Naive thymus-derived CD4-positive, alpha-beta T cell (primary cell): ENCODE data around the gene MUSK. TPM values are rescaled to one million over a fixed set of nuclear protein-coding genes. Genes with fewer than 3 reads are reported as not detected.
"Not testable (repeated sequence)": the region's sequence is repeated elsewhere in the genome, so short reads cannot be mapped to it uniquely, and the experiment has no call there.

Experiments
- ATAC-seq: fragments of 150-1000 bp; cut with Tn5 transposase; 2 replicates; pipeline ENCODE4 v1.10.0; 2021; ENCODE audit warnings: mild to moderate bottlenecking, moderate library complexity
- CTCF ChIA-PET: fragments of 350-600 bp; sonication (Branson Sonifier 250); formaldehyde crosslinking; loops from one replicate; lab custom pipeline; 2021; ENCODE audit warnings: antibody characterized with exemption; lab: Charles Lee
- POLR2A ChIA-PET: fragments of 350-600 bp; sonication (Branson Sonifier 250); formaldehyde crosslinking; loops from one replicate; lab custom pipeline; 2021; ENCODE audit warnings: antibody characterized with exemption, inconsistent platforms; lab: Charles Lee
- DNase-seq, 9 donors: peaks; one replicate each; pipeline versions ENCODE4 v3.0.0 to v3.0.0-alpha.2; 2020 to 2022; ENCODE audit warnings: mixed read lengths in 1 of 9
- H3K27ac ChIP-seq: one replicate; pipeline ENCODE4 v1.7.0; 2013; ENCODE audit warnings: mild to moderate bottlenecking, low read depth, low read length, moderate library complexity
- H3K27me3 ChIP-seq, 2 donors: one replicate each; pipeline ENCODE4 v1.7.0; 2013; ENCODE audit warnings: low read length in 2 of 2, mild to moderate bottlenecking in 2 of 2, moderate library complexity in 2 of 2; ENCODE audit not compliant: control insufficient read depth in 2 of 2, insufficient read depth in 2 of 2
- H3K36me3 ChIP-seq, 3 experiments: 1 replicate in 2 of 3; 2 replicates in 1 of 3; pipeline ENCODE4 v1.7.0; 2013; ENCODE audit warnings: low read length in 3 of 3, mild to moderate bottlenecking in 3 of 3, moderate library complexity in 1 of 3; ENCODE audit not compliant: insufficient read depth in 3 of 3, control insufficient read depth in 2 of 3
- H3K4me1 ChIP-seq, 2 donors: one replicate each; pipeline ENCODE4 v1.7.0; 2013; ENCODE audit warnings: low read length in 2 of 2, mild to moderate bottlenecking in 2 of 2, moderate library complexity in 1 of 2; ENCODE audit not compliant: control insufficient read depth in 2 of 2, insufficient read depth in 2 of 2
- H3K4me3 ChIP-seq: 2 replicates; pipeline ENCODE4 v1.7.0; 2013; ENCODE audit warnings: mild to moderate bottlenecking, low read length
- H3K9me3 ChIP-seq, 3 experiments: 1 replicate in 2 of 3; 2 replicates in 1 of 3; pipeline ENCODE4 v1.7.0; 2013; ENCODE audit warnings: low read length in 3 of 3; ENCODE audit not compliant: control insufficient read depth in 2 of 3
- H3K27ac Mint-ChIP-seq, 9 donors: one replicate each; pipeline ENCODE4 v1.8.0; 2020 to 2022; ENCODE audit warnings: mixed read lengths in 9 of 9, mild to moderate bottlenecking in 8 of 9, moderate library complexity in 5 of 9, inconsistent platforms in 2 of 9
- H3K27me3 Mint-ChIP-seq, 5 donors: one replicate each; pipeline ENCODE4 v1.8.0; 2021 to 2022; ENCODE audit warnings: mixed read lengths in 5 of 5, mild to moderate bottlenecking in 1 of 5
- H3K36me3 Mint-ChIP-seq, 5 donors: one replicate each; pipeline ENCODE4 v1.8.0; 2020 to 2022; ENCODE audit warnings: mixed read lengths in 5 of 5, mild to moderate bottlenecking in 3 of 5, inconsistent platforms in 1 of 5
- H3K4me1 Mint-ChIP-seq, 7 donors: one replicate each; pipeline ENCODE4 v1.8.0; 2020 to 2022; ENCODE audit warnings: mixed read lengths in 7 of 7, mild to moderate bottlenecking in 3 of 7, inconsistent platforms in 1 of 7
- H3K4me3 Mint-ChIP-seq, 10 donors: one replicate each; pipeline ENCODE4 v1.8.0; 2020 to 2022; ENCODE audit warnings: mild to moderate bottlenecking in 10 of 10, mixed read lengths in 10 of 10, moderate library complexity in 6 of 10, inconsistent platforms in 2 of 10
- H3K9me3 Mint-ChIP-seq, 11 donors: one replicate each; pipeline ENCODE4 v1.8.0; 2020 to 2022; ENCODE audit warnings: mixed read lengths in 11 of 11, mild to moderate bottlenecking in 4 of 11, inconsistent platforms in 1 of 11, moderate library complexity in 1 of 11
- intact Hi-C, 2 donors: fragments of 100-400 bp; cut with micrococcal nuclease; formaldehyde crosslinking; loops; one replicate each; pipeline ENCODE4 v1.15.1; 2023
- polyA plus RNA-seq, 2 donors: library from polyadenylated mRNA; unstranded; fragments of 300-500 nt; fragmentation: Illumina TruSeq; gene quantifications; one replicate each; pipeline ENCODE4 v1.2.3, GENCODE V29; 2021
- total RNA-seq, 6 experiments: library from RNA in 5 of 6; stranded (reverse) in 5 of 6; gene quantifications; 1 replicate in 5 of 6; 2 replicates in 1 of 6; pipeline ENCODE4 v1.2.3 and lab custom pipeline; 2021 to 2026

MUSK gene
- total and polyA plus RNA-seq, 7 experiments from 2014 or later, result not detected

- no peaks in the 10 kb centered on the region for H3K4me1 Mint-ChIP-seq
- intact Hi-C loops, result no loop called here
- ATAC-seq, result no peak
Measured at GRCh38 chr9:110825950-110826349, 157.4 kb downstream of the MUSK start.

DNA sequence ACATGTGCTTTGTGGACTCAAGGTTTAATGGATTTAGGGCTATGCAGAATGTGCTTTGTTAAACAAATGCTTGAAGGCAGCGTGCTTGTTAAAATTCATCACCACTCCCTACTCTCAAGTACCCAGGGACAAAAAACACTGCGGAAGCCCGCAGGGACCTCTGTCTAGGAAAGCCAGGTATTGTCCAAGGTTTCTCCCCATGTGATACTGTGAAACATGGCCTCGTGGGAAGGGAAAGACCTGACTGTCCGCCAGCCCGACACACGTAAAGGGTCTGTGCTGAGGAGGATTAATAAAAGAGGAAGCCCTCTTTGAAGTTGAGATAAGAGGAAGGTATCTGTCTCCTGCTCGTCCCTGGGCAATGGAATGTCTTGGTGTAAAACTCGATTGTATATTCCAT lies 157.8 kb downstream of the MUSK start:
- DNase-seq, H3K36me3 Mint-ChIP-seq, H3K27me3 ChIP-seq, H3K4me1 ChIP-seq, CTCF ChIA-PET, H3K4me3 ChIP-seq, H3K27ac Mint-ChIP-seq, H3K9me3 ChIP-seq, H3K4me1 Mint-ChIP-seq, H3K4me3 Mint-ChIP-seq, H3K27me3 Mint-ChIP-seq, H3K27ac ChIP-seq, H3K36me3 ChIP-seq, ATAC-seq, POLR2A ChIA-PET, intact Hi-C loops: not testable (repeated sequence)
- H3K9me3 Mint-ChIP-seq, result peaks cover 0 to 28% (median 4%) of the 10 kb centered on the region in 11 donors

More at GRCh38 chr9:110825950-110826349, 157.4 kb downstream of the MUSK start:
- Histone ChIP-seq H3K4me3 (no peak overlapping the region), H3K27me3 (no peaks in the 10 kb centered on the region), H3K27ac (no peak overlapping the region), H3K36me3 (no peaks in the 10 kb centered on the region), H3K4me1 (no peaks in the 10 kb centered on the region), H3K9me3 (no peaks in the 10 kb centered on the region)
- Mint-ChIP-seq H3K36me3 (no peaks in the 10 kb centered on the region), H3K27me3 (peaks cover 0 to 4% (median 0%) of the 10 kb centered on the region in 5 donors), H3K27ac (no peak overlapping the region), H3K4me3 (no peak overlapping the region), H3K9me3 (peaks cover 0 to 28% (median 4%) of the 10 kb centered on the region in 11 donors)
- ChIA-PET POLR2A (no interaction called here), CTCF (no interaction called here)
- DNase-seq, result no peak

- Mint-ChIP-seq H3K4me1 (no peaks in the 10 kb centered on the region), H3K9me3 (peaks cover 0 to 22% (median 2%) of the 10 kb centered on the region in 11 donors), H3K27me3 (no peaks in the 10 kb centered on the region), H3K36me3 (no peaks in the 10 kb centered on the region), H3K4me3 (no peak overlapping the region), H3K27ac (no peak overlapping the region)
- CTCF ChIA-PET, result no interaction called here
- no peak overlapping the region for H3K27ac ChIP-seq
- H3K4me1 ChIP-seq, result no peaks in the 10 kb centered on the region
- intact Hi-C loops, result no loop called here
- H3K9me3 ChIP-seq, result no peaks in the 10 kb centered on the region
- ATAC-seq (no peak), DNase-seq (no peak)
- no peak overlapping the region for H3K4me3 ChIP-seq
- no peaks in the 10 kb centered on the region for H3K36me3 ChIP-seq
- H3K27me3 ChIP-seq, result no peaks in the 10 kb centered on the region
- POLR2A ChIA-PET, result no interaction called here
Measured at GRCh38 chr9:110828264-110828663, 159.7 kb downstream of the MUSK start.

DNA sequence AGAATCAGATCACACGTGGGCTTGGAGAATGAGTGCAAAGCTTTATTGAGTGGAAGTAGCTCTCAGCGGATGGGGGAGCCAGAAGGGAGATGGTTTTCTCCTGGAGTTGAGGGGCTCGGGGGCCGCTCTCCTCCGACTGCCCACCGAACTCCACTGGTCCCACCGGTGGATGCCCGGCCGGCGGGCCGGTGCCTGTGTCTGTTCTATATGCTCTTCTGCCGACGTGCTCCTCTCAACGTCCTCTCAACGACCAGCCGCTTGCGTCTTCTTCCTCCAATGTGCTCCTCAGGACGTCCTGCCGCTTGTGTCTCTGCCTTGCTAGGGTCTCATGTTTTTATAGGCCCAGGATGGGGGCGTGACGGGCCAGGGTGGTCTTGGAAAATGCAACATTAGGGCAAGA lies 161.9 kb downstream of the MUSK start:
- ChIA-PET CTCF (no interaction called here), POLR2A (no interaction called here)
- intact Hi-C loops, result no loop called here
- Histone ChIP-seq H3K4me3 (no peak overlapping the region), H3K9me3 (no peaks in the 10 kb centered on the region), H3K27me3 (no peaks in the 10 kb centered on the region), H3K4me1 (no peaks in the 10 kb centered on the region), H3K27ac (no peak overlapping the region), H3K36me3 (no peaks in the 10 kb centered on the region)
- peaks cover 0 to 15% (median 0%) of the 10 kb centered on the region in 11 donors for H3K9me3 Mint-ChIP-seq
- no peak overlapping the region for H3K27ac Mint-ChIP-seq
- H3K4me3 Mint-ChIP-seq, result no peak overlapping the region
- H3K27me3 Mint-ChIP-seq, result no peaks in the 10 kb centered on the region
- DNase-seq, result no peak
- no peaks in the 10 kb centered on the region for H3K36me3 Mint-ChIP-seq
- H3K4me1 Mint-ChIP-seq, result no peaks in the 10 kb centered on the region
- ATAC-seq, result no peak

DNA sequence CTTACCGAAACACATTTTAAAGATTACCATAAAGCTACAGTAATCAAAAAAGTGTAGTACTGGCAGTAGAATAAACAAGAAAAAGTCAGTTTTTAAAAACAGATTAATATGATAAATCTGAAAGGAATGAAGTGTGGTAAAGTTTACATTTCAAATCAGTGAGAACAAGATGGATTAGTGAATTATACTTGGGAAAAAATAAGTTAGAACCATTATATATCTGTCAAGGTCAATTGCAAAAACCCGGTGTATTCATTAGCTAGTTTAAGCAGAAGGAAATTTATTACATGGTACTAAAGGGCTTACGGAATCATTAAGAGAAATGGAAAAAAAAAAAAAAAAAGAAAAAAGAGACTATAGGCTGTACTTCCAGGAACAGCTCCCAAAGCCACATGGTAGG lies 164.3 kb downstream of the MUSK start:
- Mint-ChIP-seq H3K9me3 (peaks cover 0 to 8% (median 0%) of the 10 kb centered on the region in 11 donors), H3K36me3 (no peaks in the 10 kb centered on the region), H3K27me3 (no peaks in the 10 kb centered on the region), H3K4me1 (no peaks in the 10 kb centered on the region), H3K4me3 (no peak overlapping the region), H3K27ac (no peak overlapping the region)
- Histone ChIP-seq H3K4me3 (no peak overlapping the region), H3K36me3 (no peaks in the 10 kb centered on the region), H3K27me3 (no peaks in the 10 kb centered on the region), H3K9me3 (no peaks in the 10 kb centered on the region), H3K27ac (no peak overlapping the region), H3K4me1 (no peaks in the 10 kb centered on the region)
- ChIA-PET POLR2A (no interaction called here), CTCF (no interaction called here)
- intact Hi-C loops, result no loop called here
- ATAC-seq, result no peak
- no peak for DNase-seq

GRCh38 chr9:110835404-110835803 lies 166.8 kb downstream of the MUSK start:
- Histone ChIP-seq H3K27me3 (no peaks in the 10 kb centered on the region), H3K9me3 (no peaks in the 10 kb centered on the region), H3K36me3 (no peaks in the 10 kb centered on the region), H3K4me1 (no peaks in the 10 kb centered on the region), H3K27ac (no peak overlapping the region), H3K4me3 (no peak overlapping the region)
- intact Hi-C loops, result no loop called here
- ChIA-PET POLR2A (no interaction called here), CTCF (no interaction called here)
- no peaks in the 10 kb centered on the region for H3K4me1 Mint-ChIP-seq
- no peaks in the 10 kb centered on the region for H3K27me3 Mint-ChIP-seq
- H3K9me3 Mint-ChIP-seq, result peaks cover 0 to 10% (median 3%) of the 10 kb centered on the region in 11 donors
- H3K4me3 Mint-ChIP-seq, result no peak overlapping the region
- H3K27ac Mint-ChIP-seq, result no peak overlapping the region
- H3K36me3 Mint-ChIP-seq, result peaks cover 0 to 2% (median 0%) of the 10 kb centered on the region in 5 donors
- no peak for DNase-seq
- ATAC-seq, result no peak

DNA sequence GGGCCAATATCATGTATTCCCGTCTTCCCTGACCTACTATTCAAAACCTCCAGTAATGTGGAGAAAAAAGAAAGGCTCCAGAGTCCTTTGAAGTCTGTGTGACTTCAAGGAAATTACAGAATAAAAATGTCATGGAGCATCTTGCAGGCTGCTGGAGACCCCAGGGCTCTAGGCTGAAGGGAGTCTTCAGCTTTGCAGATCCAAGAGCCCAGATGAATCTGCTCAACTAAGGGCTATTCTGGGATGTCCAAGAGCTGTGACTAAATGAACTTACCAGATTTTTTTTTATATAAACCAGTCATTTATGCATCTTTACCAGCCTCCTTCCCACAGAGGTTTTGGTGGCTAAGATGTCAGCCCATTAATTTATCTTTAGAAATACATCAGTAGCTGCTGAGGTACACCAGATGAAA lies 167.3 kb downstream of the MUSK start:
- no peaks in the 10 kb centered on the region for H3K27me3 ChIP-seq
- no peak overlapping the region for H3K27ac Mint-ChIP-seq
- no peaks in the 10 kb centered on the region for H3K9me3 ChIP-seq
- no peaks in the 10 kb centered on the region for H3K4me1 Mint-ChIP-seq
- peaks cover 0 to 4% (median 0%) of the 10 kb centered on the region in 5 donors for H3K36me3 Mint-ChIP-seq
- intact Hi-C loops, result no loop called here
- ChIA-PET CTCF (no interaction called here), POLR2A (no interaction called here)
- H3K4me1 ChIP-seq, result no peaks in the 10 kb centered on the region
- peaks cover 0 to 12% (median 5%) of the 10 kb centered on the region in 11 donors for H3K9me3 Mint-ChIP-seq
- no peaks in the 10 kb centered on the region for H3K36me3 ChIP-seq
- DNase-seq (no peak), ATAC-seq (no peak)
- H3K4me3 ChIP-seq, result no peak overlapping the region
- no peak overlapping the region for H3K4me3 Mint-ChIP-seq
- H3K27ac ChIP-seq, result no peak overlapping the region
- no peaks in the 10 kb centered on the region for H3K27me3 Mint-ChIP-seq
